GM18909 (cell line): Measurements from ENCODE around the gene SPCS2.
"Not testable (repeated sequence)": the region's sequence is repeated elsewhere in the genome, so short reads cannot be mapped to it uniquely, and the experiment has no call there.

ENCODE experiments used
- ATAC-seq: cut with Tn5 transposase; IDR thresholded peaks from one replicate; pipeline ENCODE4 v1.9.1; 2021; ENCODE audit warnings: mild to moderate bottlenecking; ENCODE audit not compliant: unreplicated experiment, poor library complexity

The SPCS2 gene

GRCh38 chr11:74990941-74991340, 41.9 kb downstream of the SPCS2 start:
- no peak for ATAC-seq

DNA sequence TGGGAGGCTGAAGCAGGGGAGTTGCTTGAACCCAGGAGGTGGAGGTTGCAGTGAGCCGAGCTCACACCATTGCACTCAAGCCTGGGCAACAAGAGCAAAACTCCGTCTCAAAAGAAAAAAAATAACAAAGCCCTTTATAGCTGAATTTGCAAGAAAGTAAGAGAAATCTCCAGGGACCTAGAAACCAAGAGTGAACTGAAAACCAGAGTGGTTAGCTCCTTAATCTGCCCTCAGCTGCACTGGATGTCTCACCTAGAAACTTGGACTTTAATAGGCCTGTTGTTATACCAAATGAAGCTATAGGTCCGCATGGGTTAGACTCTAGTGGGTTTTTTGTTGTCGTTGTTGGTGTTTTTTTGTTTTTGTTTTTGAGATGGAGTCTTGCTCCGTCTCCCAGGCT, 43.8 kb downstream of the SPCS2 start:
- no peak for ATAC-seq

DNA sequence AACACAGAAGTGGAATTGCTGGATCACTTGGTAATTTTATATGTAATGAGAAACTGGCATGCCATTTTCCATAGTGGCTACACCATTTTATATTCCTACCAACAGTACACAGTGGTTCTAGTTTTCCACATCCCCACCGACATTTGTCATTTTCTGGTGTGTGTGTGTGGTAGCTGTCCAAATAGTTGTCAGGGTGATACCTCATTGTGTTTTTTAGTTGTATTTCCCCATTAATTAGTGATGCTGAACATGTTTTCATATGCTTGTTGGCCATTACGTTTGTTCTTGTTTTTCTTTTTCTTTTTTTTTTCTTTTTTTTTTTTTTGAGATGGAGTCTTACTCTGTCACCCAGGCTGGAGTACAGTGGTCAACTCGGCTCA, 51.9 kb downstream of the SPCS2 start:
- ATAC-seq: no peak

DNA sequence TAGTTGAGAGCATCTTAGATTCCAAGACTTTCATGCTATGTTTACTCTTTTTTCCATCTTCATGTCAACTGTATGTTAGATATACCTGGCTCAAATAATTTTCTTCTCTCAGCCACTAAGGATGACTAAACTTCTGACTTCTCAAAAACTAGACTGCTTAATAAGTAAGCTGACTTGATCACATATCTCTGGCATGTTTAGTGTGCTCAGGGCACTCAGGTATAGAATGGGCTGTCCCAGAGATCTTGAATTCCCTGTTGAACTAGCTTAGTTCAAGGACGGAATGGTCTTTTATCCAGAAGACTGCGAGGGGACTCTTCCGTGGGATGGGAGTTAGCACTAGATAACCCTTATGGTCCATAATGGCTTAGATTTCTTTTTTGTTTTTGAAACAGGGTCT, 52.6 kb downstream of the SPCS2 start:
- ATAC-seq: no peak

DNA sequence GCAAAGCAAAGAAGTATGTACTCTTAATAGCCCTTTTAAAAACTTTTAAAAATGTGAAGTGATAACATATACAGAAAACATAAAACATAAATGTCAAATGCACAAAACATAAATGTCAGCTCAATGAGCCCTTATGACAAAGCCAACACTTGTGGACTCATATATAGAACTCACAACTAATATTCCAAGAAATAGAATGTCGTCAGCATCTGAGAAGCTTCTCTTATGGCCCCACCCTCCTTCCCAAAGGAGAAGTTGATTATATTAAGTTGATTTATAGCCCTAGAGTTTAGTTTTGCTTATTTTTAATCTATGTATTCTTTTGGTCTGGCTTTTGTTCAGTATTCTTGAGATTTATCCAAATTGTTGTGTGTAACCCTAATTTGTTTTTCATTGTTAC, 53.5 kb downstream of the SPCS2 start:
- ATAC-seq: no peak

DNA sequence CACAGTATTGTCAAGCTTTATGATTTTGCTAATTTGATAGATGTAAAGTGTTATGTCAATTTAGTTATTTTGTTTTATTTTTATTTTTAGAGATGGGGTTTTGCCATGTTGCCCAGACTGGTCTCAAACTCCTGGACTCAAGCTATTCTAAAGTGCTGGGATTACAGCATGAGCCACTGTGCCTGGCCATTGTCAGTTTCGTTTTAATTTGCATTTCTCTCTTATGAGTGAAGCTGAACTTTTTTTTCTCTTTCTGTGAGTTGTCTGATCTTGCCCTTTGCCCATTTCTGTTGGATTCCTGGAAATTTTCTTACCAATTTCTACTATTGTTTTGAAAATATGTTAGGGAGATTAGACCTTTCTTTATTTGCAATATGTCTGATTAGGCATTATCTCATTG, 55.1 kb downstream of the SPCS2 start:
- ATAC-seq: no peak

- ATAC-seq: no peak
Measured at GRCh38 chr11:75011357-75011756, 62.3 kb downstream of the SPCS2 start.

- no peak for ATAC-seq
Measured at GRCh38 chr11:75011872-75012271, 62.8 kb downstream of the SPCS2 start.

DNA sequence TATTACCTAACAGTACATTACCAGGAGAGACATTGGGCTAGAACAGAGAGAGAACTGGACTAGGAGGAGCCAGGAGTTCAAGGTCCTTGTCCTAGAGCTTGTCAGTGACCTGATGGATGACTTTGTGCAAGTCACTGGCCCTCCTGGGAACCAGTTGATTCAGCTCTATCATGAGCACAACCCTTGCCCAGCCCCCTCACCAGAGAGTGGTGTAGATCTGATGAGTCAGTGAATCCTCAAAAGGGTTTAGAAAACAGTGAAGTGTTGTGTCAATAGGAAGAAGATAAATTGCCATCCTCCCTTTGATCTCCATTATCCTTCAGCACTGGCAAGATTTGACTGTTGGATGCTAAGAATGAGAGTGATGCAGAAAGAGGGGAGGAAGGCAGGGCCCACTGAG, 64.0 kb downstream of the SPCS2 start:
- no peak for ATAC-seq

- ATAC-seq: no peak
Measured at GRCh38 chr11:75014129-75014528, 65.1 kb downstream of the SPCS2 start.

- not testable (repeated sequence) for ATAC-seq
Measured at GRCh38 chr11:75019200-75019599, 70.1 kb downstream of the SPCS2 start.

DNA sequence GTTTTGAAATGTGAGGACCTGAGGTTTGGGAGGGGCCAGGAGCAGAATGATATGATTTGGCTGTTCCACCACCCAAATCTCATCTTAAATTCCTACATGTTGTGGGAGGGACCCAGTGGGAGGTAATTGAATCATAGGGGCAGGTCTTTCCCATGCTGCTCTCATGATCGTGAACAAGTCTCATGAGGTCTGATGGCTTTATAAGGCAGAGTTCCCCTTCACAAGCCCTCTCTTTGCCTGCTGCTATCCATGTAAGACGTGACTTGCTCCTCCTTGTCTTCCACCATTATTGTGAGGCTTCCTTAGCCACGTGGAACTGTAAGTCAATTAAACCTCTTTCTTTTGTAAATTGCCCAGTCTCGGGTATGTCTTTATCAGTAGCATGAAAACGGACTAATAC, 71.3 kb downstream of the SPCS2 start:
- ATAC-seq: not testable (repeated sequence)

GRCh38 chr11:75022296-75022695, 73.2 kb downstream of the SPCS2 start:
- peak; percentile 67 for ATAC-seq

GRCh38 chr11:75022759-75023396, 73.8 kb downstream of the SPCS2 start:
- ATAC-seq: peak; percentile 74

DNA sequence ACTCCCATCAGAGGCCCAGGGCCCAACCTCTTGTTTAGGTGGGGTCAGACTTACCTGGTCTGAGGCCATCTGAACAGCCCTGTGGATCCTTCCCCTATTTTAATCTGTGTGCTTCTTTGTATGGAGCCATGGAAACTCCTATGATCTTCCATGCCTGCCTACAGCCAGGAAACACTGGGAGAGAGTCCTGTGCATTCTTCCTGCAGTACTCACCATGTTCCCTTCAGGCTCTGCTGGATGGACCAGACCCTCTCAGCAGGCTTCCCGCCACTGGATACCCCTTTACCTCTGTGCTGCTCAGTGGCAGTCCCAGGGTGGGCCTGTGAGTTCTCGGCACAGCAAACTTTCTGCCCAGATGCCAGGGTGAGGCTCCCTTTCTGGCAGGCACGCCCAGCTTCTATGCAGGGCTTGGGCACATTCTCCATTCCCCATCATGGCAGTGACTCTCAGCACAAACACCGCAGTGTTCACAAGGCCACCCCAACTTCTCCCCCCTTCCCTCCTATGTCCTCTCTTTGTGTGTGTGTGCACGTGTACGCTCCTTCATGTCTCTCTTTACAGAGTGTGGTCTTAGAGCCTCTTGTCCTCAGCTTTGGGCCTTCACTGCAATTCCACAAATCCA, 74.5 kb downstream of the SPCS2 start:
- no peak for ATAC-seq

GRCh38 chr11:75024068-75024449, 75.0 kb downstream of the SPCS2 start:
- no peak for ATAC-seq

DNA sequence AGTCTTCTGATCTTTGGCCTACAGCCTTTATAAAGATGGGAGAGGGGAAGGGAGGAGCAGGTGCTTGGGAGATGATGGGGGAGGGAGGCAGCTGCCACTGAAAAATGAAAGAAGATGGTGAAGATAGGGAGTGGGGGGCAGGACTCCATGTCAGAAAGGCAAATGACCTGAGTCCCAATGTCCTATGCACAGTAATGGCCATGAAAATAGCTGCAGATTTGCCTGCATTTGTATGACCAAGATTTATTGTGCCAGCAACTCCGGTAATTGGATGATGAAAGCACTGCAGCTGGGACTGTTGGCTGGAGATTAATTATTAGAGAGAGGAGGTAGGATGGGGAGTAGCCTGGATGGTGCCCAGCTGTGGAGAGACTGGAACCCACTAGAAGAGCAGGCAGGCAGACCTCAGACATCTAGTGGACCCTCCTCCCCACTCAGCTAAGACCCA, 75.7 kb downstream of the SPCS2 start:
- ATAC-seq: no peak

DNA sequence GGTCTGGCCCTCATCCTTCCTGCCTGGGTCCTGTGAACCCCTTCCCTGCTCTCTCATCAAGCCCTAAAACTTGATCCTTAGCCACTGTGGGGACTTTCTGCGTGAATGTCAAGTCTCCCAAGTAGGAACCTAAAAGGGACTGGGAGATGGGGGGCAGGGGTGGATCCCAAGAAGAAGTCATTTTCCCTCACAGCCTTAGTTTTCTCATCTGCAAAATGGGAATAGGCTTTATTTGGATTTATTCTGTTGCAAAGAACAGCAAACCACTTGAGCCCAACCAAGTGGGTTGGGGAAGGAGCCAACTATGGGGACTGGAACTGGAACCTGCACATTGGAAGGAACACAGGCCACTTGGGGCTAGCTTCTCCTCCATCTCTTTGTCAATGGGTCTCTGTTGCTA, 76.5 kb downstream of the SPCS2 start:
- no peak for ATAC-seq

GRCh38 chr11:75028321-75028720, 79.3 kb downstream of the SPCS2 start:
- no peak for ATAC-seq
